WERI-Rb-1 (cell line): ENCODE data around the gene PDK2.

Experiments
- DNase-seq: peaks from one replicate; pipeline ENCODE4 v3.0.0-alpha.2; 2020
- H3K27ac ChIP-seq: fragments of 250-450 bp; sonication (Bioruptor Pico); 2 replicates; pipeline ENCODE4 v1.5.1; 2020; ENCODE audit warnings: mild to moderate bottlenecking, moderate library complexity
- H3K27me3 ChIP-seq: fragments of 250-450 bp; sonication (Bioruptor Pico); 2 replicates; pipeline ENCODE4 v1.5.1; 2021; ENCODE audit warnings: mild to moderate bottlenecking, low read depth, moderate library complexity; ENCODE audit not compliant: insufficient read depth, severe bottlenecking
- H3K36me3 ChIP-seq: fragments of 250-450 bp; sonication (Bioruptor Pico); 2 replicates; pipeline ENCODE4 v1.5.1; 2020; ENCODE audit warnings: mild to moderate bottlenecking, moderate library complexity
- H3K4me3 ChIP-seq: 2 replicates; pipeline ENCODE4 v1.5.1; 2011; ENCODE audit warnings: low read depth, mild to moderate bottlenecking, control low read depth, low read length
- H3K9me3 ChIP-seq: fragments of 250-450 bp; sonication (Bioruptor Pico); 2 replicates; pipeline ENCODE4 v1.5.1; 2021; ENCODE audit warnings: mild to moderate bottlenecking, moderate library complexity; ENCODE audit not compliant: severe bottlenecking
- CTCF ChIP-seq: IDR thresholded peaks from 2 replicates; pipeline ENCODE4 v1.5.1; 2011; ENCODE audit warnings: low read depth, mild to moderate bottlenecking, control low read depth, inconsistent platforms, low read length

Gene PDK2

DNA sequence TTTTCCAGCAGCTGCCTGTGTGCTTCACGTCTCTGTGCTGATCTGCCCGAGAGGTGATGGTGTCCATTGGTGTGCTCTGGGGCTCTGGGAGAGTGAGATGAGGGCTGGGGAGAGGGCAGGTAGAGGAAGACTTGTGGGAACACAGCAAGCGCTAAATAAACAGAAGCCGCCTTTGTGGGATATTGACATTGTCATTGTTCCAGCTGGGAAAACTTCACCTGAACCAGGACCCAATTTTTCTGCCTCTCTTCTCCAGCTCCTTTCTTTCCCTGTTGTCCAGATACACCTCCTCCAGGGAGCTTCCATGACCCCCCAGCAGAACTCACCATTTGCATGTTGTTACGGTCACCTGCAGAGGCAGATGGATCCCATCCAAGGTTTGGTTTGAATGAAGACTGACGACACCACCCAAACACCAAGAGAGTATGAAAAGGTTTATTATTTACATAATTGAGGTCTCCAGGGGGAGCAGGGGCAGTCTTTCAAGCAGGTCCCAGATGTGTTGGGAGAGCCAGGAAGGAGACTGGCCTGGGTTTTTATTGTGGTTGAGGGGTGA lies 42.8 kb upstream of the PDK2 start:
- TF ChIP-seq CTCF = no peak
- H3K9me3 ChIP-seq = no peaks in the 10 kb centered on the region
- H3K27me3 ChIP-seq = no peaks in the 10 kb centered on the region
- H3K36me3 ChIP-seq = no peaks in the 10 kb centered on the region
- H3K4me3 ChIP-seq = no peak overlapping the region
- no peak for DNase-seq
- H3K27ac ChIP-seq = no peak overlapping the region

GRCh38 chr17:50052822-50053653 lies 42.1 kb upstream of the PDK2 start:
- peak overlapping the region; percentile 32 for H3K27ac ChIP-seq
- H3K4me3 ChIP-seq = no peak overlapping the region
- H3K36me3 ChIP-seq = peaks cover under 1% of the 10 kb centered on the region; the same call in 1 of the 2 replicates
- H3K27me3 ChIP-seq = no peaks in the 10 kb centered on the region
- no peak for DNase-seq
- no peaks in the 10 kb centered on the region for H3K9me3 ChIP-seq
- TF ChIP-seq CTCF = no peak

- no peaks in the 10 kb centered on the region for H3K27me3 ChIP-seq
- peaks cover 6% of the 10 kb centered on the region; the same call in 1 of the 2 replicates for H3K36me3 ChIP-seq
- TF ChIP-seq CTCF = no peak
- H3K4me3 ChIP-seq = no peak overlapping the region
- DNase-seq = no peak
- no peaks in the 10 kb centered on the region for H3K9me3 ChIP-seq
- peak overlapping the region; percentile 32 for H3K27ac ChIP-seq
Observed at GRCh38 chr17:50053654-50053960, 41.5 kb upstream of the PDK2 start.

- no peaks in the 10 kb centered on the region for H3K9me3 ChIP-seq
- peak overlapping the region; percentile 72 for H3K27ac ChIP-seq
- H3K4me3 ChIP-seq = peak overlapping the region; percentile 77
- no peak for TF ChIP-seq CTCF
- DNase-seq = peak; percentile 72
- peaks cover 6% of the 10 kb centered on the region; the same call in 1 of the 2 replicates for H3K36me3 ChIP-seq
- H3K27me3 ChIP-seq = no peaks in the 10 kb centered on the region
Observed at GRCh38 chr17:50055055-50055425, 40.1 kb upstream of the PDK2 start.

GRCh38 chr17:50055426-50056216 lies 39.5 kb upstream of the PDK2 start, which contains the start of gene ITGA3:
ITGA3 (plus strand) TSS chr17:50056110; CDS start chr17:50056440, 330 bp downstream.
- peaks cover 6% of the 10 kb centered on the region; the same call in 1 of the 2 replicates for H3K36me3 ChIP-seq
- DNase-seq = peak; percentile 93
- no peaks in the 10 kb centered on the region for H3K27me3 ChIP-seq
- H3K27ac ChIP-seq = peak within 1 kb of the TSS; percentile 72
- H3K4me3 ChIP-seq = peak within 1 kb of the TSS; percentile 77
- no peaks in the 10 kb centered on the region for H3K9me3 ChIP-seq
- TF ChIP-seq CTCF = no peak
